GM23338 (cell line): ENCODE data around the gene CASQ2. TPM values are rescaled to one million over a fixed set of nuclear protein-coding genes. Genes with fewer than 3 reads are reported as not detected.

Experiments
- ATAC-seq: fragments of 200-7000 bp; cut with Tn5 transposase; 3 replicates; pipeline ENCODE4 v1.9.1; 2020
- DNase-seq: peaks from one replicate; pipeline ENCODE4 v3.0.0-alpha.2; 2015; ENCODE audit warnings: low spot score
- H2AFZ ChIP-seq: fragments of 200-600 bp; sonication (generic); 2 replicates; pipeline ENCODE4 v1.8.0; 2016; ENCODE audit warnings: antibody characterized with exemption, mild to moderate bottlenecking, moderate library complexity
- H3F3A ChIP-seq: fragments of 200-600 bp; sonication (generic); replicated peaks from 2 replicates; pipeline ENCODE4 v1.8.0; 2017; ENCODE audit warnings: antibody characterized with exemption, mixed run types, low read depth
- H3K27ac ChIP-seq: fragments of 200-600 bp; sonication (generic); 2 replicates; pipeline ENCODE4 v1.6.1; 2016; ENCODE audit warnings: low read depth
- H3K27me3 ChIP-seq: fragments of 200-600 bp; sonication (generic); 2 replicates; pipeline ENCODE4 v1.8.0; 2016; ENCODE audit warnings: mild to moderate bottlenecking, mixed run types, moderate library complexity; ENCODE audit not compliant: insufficient read depth
- H3K36me3 ChIP-seq: fragments of 200-600 bp; sonication (generic); 2 replicates; pipeline ENCODE4 v1.8.0; 2016; ENCODE audit warnings: mild to moderate bottlenecking; ENCODE audit not compliant: insufficient read depth
- H3K4me1 ChIP-seq: fragments of 200-600 bp; sonication (generic); 2 replicates; pipeline ENCODE4 v1.8.0; 2016; ENCODE audit warnings: mild to moderate bottlenecking, moderate library complexity; ENCODE audit not compliant: insufficient read depth
- H3K4me2 ChIP-seq: fragments of 200-600 bp; sonication (generic); 2 replicates; pipeline ENCODE4 v1.7.1; 2017; ENCODE audit warnings: mixed run types
- H3K4me3 ChIP-seq: fragments of 200-600 bp; sonication (generic); 2 replicates; pipeline ENCODE4 v1.6.1; 2016; ENCODE audit warnings: mixed run types
- H3K79me2 ChIP-seq: fragments of 200-600 bp; sonication (generic); replicated peaks from 2 replicates; pipeline ENCODE4 v1.8.0; 2017; ENCODE audit warnings: mild to moderate bottlenecking; ENCODE audit not compliant: insufficient read depth
- H3K9me2 ChIP-seq: fragments of 200-600 bp; sonication (generic); 2 replicates; pipeline ENCODE4 v1.8.0; 2017; ENCODE audit not compliant: insufficient read depth
- H4K20me1 ChIP-seq: fragments of 200-600 bp; sonication (generic); replicated peaks from 2 replicates; pipeline ENCODE4 v1.8.0; 2017; ENCODE audit warnings: mild to moderate bottlenecking; ENCODE audit not compliant: insufficient read depth
- H3K27ac Mint-ChIP-seq: 2 replicates; pipeline ENCODE4 v1.8.0; 2020; ENCODE audit warnings: inconsistent platforms, mild to moderate bottlenecking, moderate library complexity, mixed read lengths
- H3K27me3 Mint-ChIP-seq: 3 replicates; pipeline ENCODE4 v1.8.0; 2022; ENCODE audit warnings: low read depth, mild to moderate bottlenecking, moderate library complexity, mixed read lengths, inconsistent platforms; ENCODE audit not compliant: insufficient read depth, poor library complexity
- H3K36me3 Mint-ChIP-seq: 3 replicates; pipeline ENCODE4 v1.8.0; 2021; ENCODE audit warnings: low read depth, mild to moderate bottlenecking, inconsistent platforms, moderate library complexity, mixed read lengths
- H3K4me1 Mint-ChIP-seq: 3 replicates; pipeline ENCODE4 v1.8.0; 2020; ENCODE audit warnings: mild to moderate bottlenecking, inconsistent platforms, mixed read lengths
- H3K4me3 Mint-ChIP-seq: 3 replicates; pipeline ENCODE4 v1.8.0; 2021; ENCODE audit warnings: moderate library complexity, mild to moderate bottlenecking, inconsistent platforms, mixed read lengths
- H3K9me3 Mint-ChIP-seq: 3 replicates; pipeline ENCODE4 v1.8.0; 2020; ENCODE audit warnings: moderate library complexity, mild to moderate bottlenecking, inconsistent platforms, mixed read lengths
- CREB1 ChIP-seq: fragments of 250-450 bp; sonication (Bioruptor Pico); IDR thresholded peaks from 2 replicates; pipeline ENCODE4 v1.5.0; 2020; ENCODE audit warnings: low read depth, mild to moderate bottlenecking, moderate library complexity
- CTCF ChIP-seq, 2 experiments: fragments of 200-600 bp in 1 of 2; sonication (generic) in 1 of 2; conservative IDR thresholded peaks; 2 replicates each; pipeline versions ENCODE4 v1.5.1 to v1.6.1; 2016 to 2017; ENCODE audit warnings: antibody characterized with exemption in 2 of 2, low read depth in 2 of 2, mild to moderate bottlenecking in 2 of 2, moderate library complexity in 1 of 2
- EZH2 ChIP-seq: fragments of 200-600 bp; sonication (generic); IDR thresholded peaks from one replicate; pipeline ENCODE4 v1.8.0; 2017; ENCODE audit warnings: antibody characterized with exemption, mild to moderate bottlenecking, low read depth; ENCODE audit not compliant: unreplicated experiment
- EZH2phosphoT487 ChIP-seq: fragments of 200-600 bp; sonication (generic); IDR thresholded peaks from one replicate; pipeline ENCODE4 v1.8.1; 2018; ENCODE audit warnings: antibody characterized with exemption; ENCODE audit not compliant: unreplicated experiment
- POLR2AphosphoS5 ChIP-seq: IDR thresholded peaks from 2 replicates; pipeline ENCODE4 v1.6.1; 2016; ENCODE audit warnings: antibody characterized with exemption, low read depth
- REST ChIP-seq: IDR thresholded peaks from one replicate; pipeline ENCODE4 v1.6.1; 2018; ENCODE audit warnings: antibody characterized with exemption; ENCODE audit not compliant: unreplicated experiment
- STAT1 ChIP-seq: IDR thresholded peaks from one replicate; pipeline ENCODE4 v1.6.1; 2016; ENCODE audit warnings: antibody characterized with exemption; ENCODE audit not compliant: unreplicated experiment
- ZNF114 ChIP-seq: fragments of 250-450 bp; sonication (Bioruptor Pico); IDR thresholded peaks from 2 replicates; pipeline ENCODE4 v1.5.0; 2020; ENCODE audit warnings: mild to moderate bottlenecking, moderate library complexity
- ZNF331 ChIP-seq: fragments of 250-450 bp; sonication (Bioruptor Pico); IDR thresholded peaks from 2 replicates; pipeline ENCODE4 v1.5.0; 2020; ENCODE audit warnings: low read depth, mild to moderate bottlenecking, moderate library complexity
- ZNF462 ChIP-seq: fragments of 250-450 bp; sonication (Bioruptor Pico); IDR thresholded peaks from 2 replicates; pipeline ENCODE4 v1.5.0; 2020; ENCODE audit warnings: mild to moderate bottlenecking, moderate library complexity
- polyA plus RNA-seq: library from polyadenylated mRNA; unstranded; fragments of >200 nt; fragmentation: Nextera tagmentation; extraction: Ambion mirVana; gene quantifications from 2 replicates; pipeline ENCODE4 v1.2.1, GENCODE V29; 2016
- total RNA-seq: library from RNA; depleted of rRNA; stranded (reverse); fragments of >200 nt; shearing (Covaris generic); gene quantifications from 2 replicates; pipeline ENCODE4 v1.2.3, GENCODE V29; 2014

Gene CASQ2
- total and polyA plus RNA-seq, 2 experiments from 2014 or later: not detected

GRCh38 chr1:115762779-115763178 is 5.7 kb downstream of the CASQ2 start (continued):
- no peak for TF ChIP-seq CTCF (conservative IDR thresholded peaks at IDR 0.05; ENCODE audit: low read depth in 2 of 2)
- TF ChIP-seq ZNF462 (CRISPR knock-in tag): no peak
- TF ChIP-seq ZNF331 (CRISPR knock-in tag): no peak

- H3F3A ChIP-seq: no peaks in the 10 kb centered on the region
- no peak overlapping the region for H2AFZ ChIP-seq
- H3K27me3 Mint-ChIP-seq: peaks cover 3% of the 10 kb centered on the region
- no peak for DNase-seq
- H3K27ac ChIP-seq: no peak overlapping the region
- no peaks in the 10 kb centered on the region for H3K27me3 ChIP-seq
- no peaks in the 10 kb centered on the region for H3K79me2 ChIP-seq
- H3K36me3 ChIP-seq: no peaks in the 10 kb centered on the region
- no peak overlapping the region for H3K4me2 ChIP-seq
- no peak overlapping the region for H3K27ac Mint-ChIP-seq
- H3K4me3 Mint-ChIP-seq: no peak overlapping the region
- H3K4me1 Mint-ChIP-seq: peaks cover 7% of the 10 kb centered on the region; the same call in 1 of the 3 replicates
- H3K9me2 ChIP-seq: no peaks in the 10 kb centered on the region
- H3K36me3 Mint-ChIP-seq: no peaks in the 10 kb centered on the region
- peaks cover 5% of the 10 kb centered on the region; the same call in 1 of the 2 replicates for H3K4me1 ChIP-seq
- no peak for ATAC-seq
- H4K20me1 ChIP-seq: no peaks in the 10 kb centered on the region
- H3K4me3 ChIP-seq: no peak overlapping the region
- peaks cover 2% of the 10 kb centered on the region; the same call in 1 of the 3 replicates for H3K9me3 Mint-ChIP-seq
- TF ChIP-seq REST (no peak), POLR2AphosphoS5 (no peak), EZH2phosphoT487 (no peak), CREB1 (CRISPR knock-in tag) (no peak), EZH2 (no peak), ZNF331 (CRISPR knock-in tag) (no peak), ZNF114 (CRISPR knock-in tag) (no peak), CTCF (conservative IDR thresholded peaks at IDR 0.05; ENCODE audit: low read depth in 2 of 2) (no peak), STAT1 (no peak)
Measured at GRCh38 chr1:115761601-115762302, 6.8 kb downstream of the CASQ2 start.
